GOT3 (cell line): ENCODE measurements around the gene PACRG.

Experiments
- DNase-seq: peaks from one replicate; lab custom pipeline; 2025; ENCODE audit warnings: mixed read lengths; lab: John Stamatoyannopoulos, UW

PACRG gene

GRCh38 chr6:163241683-163242082, 513.9 kb downstream of the PACRG start:
- DNase-seq = no peak

- no peak for DNase-seq
These were observed 515.3 kb downstream of the PACRG start for GRCh38 chr6:163243083-163243482.

- DNase-seq = no peak
These were observed 516.2 kb downstream of the PACRG start for GRCh38 chr6:163243692-163244589.

- no peak for DNase-seq
These were observed 520.3 kb downstream of the PACRG start for GRCh38 chr6:163248051-163248450.

- DNase-seq = no peak
These were observed 521.9 kb downstream of the PACRG start for GRCh38 chr6:163249651-163250101.

GRCh38 chr6:163250116-163250515, 522.3 kb downstream of the PACRG start:
- DNase-seq = no peak

- no peak for DNase-seq
These were observed 524.4 kb downstream of the PACRG start for GRCh38 chr6:163252061-163252591.

GRCh38 chr6:163253556-163254213, 525.9 kb downstream of the PACRG start:
- DNase-seq = no peak

GRCh38 chr6:163254341-163254835, 526.6 kb downstream of the PACRG start:
- DNase-seq = no peak

- no peak for DNase-seq
These were observed 527.5 kb downstream of the PACRG start for GRCh38 chr6:163255265-163255664.

- DNase-seq = no peak
These were observed 531.9 kb downstream of the PACRG start for GRCh38 chr6:163259689-163260088.

- DNase-seq = no peak
These were observed 532.5 kb downstream of the PACRG start for GRCh38 chr6:163260111-163260895.

- DNase-seq = no peak
These were observed 533.1 kb downstream of the PACRG start for GRCh38 chr6:163260911-163261310.

- no peak for DNase-seq
These were observed 533.6 kb downstream of the PACRG start for GRCh38 chr6:163261361-163261760.

- no peak for DNase-seq
These were observed 534.3 kb downstream of the PACRG start for GRCh38 chr6:163262080-163262479.

- no peak for DNase-seq
These were observed 535.4 kb downstream of the PACRG start for GRCh38 chr6:163263196-163263595.

- no peak for DNase-seq
These were observed 536.4 kb downstream of the PACRG start for GRCh38 chr6:163263998-163264661.

GRCh38 chr6:163264662-163265035, 536.9 kb downstream of the PACRG start:
- DNase-seq = no peak

GRCh38 chr6:163281634-163282033, 553.9 kb downstream of the PACRG start:
- no peak for DNase-seq

- DNase-seq = no peak
These were observed 554.9 kb downstream of the PACRG start for GRCh38 chr6:163282672-163283071.

GRCh38 chr6:163284151-163284550, 556.4 kb downstream of the PACRG start:
- no peak for DNase-seq
